Neutrophil (primary cell): ENCODE measurements around the gene PRXL2B.

Source experiments
- H3K27ac ChIP-seq: fragments of 200-600 bp; sonication (generic); 2 replicates; pipeline ENCODE4 v1.5.1; 2016; ENCODE audit warnings: mild to moderate bottlenecking, moderate library complexity
- H3K27me3 ChIP-seq: fragments of 200-600 bp; sonication (generic); 2 replicates; pipeline ENCODE4 v1.6.0; 2016; ENCODE audit warnings: mild to moderate bottlenecking
- H3K36me3 ChIP-seq: fragments of 200-600 bp; sonication (generic); 2 replicates; pipeline ENCODE4 v1.5.1; 2017
- H3K4me1 ChIP-seq, 2 experiments: fragments of 200-600 bp in 1 of 2; sonication (generic) in 1 of 2; 1 replicate in 1 of 2; 2 replicates in 1 of 2; pipeline versions ENCODE4 v1.5.1 to v1.6.1; 2013 to 2016; ENCODE audit warnings: low read depth in 1 of 2, low read length in 1 of 2, mild to moderate bottlenecking in 1 of 2, moderate library complexity in 1 of 2; ENCODE audit not compliant: control insufficient read depth in 1 of 2, insufficient read depth in 1 of 2
- H3K4me3 ChIP-seq, 2 experiments: fragments of 200-600 bp in 1 of 2; sonication (generic) in 1 of 2; 1 replicate in 1 of 2; 2 replicates in 1 of 2; pipeline ENCODE4 v1.5.1; 2013 to 2016; ENCODE audit warnings: low read depth in 1 of 2, low read length in 1 of 2, mild to moderate bottlenecking in 1 of 2, moderate library complexity in 1 of 2
- H3K9me3 ChIP-seq: fragments of 200-600 bp; sonication (generic); 2 replicates; pipeline ENCODE4 v1.5.1; 2016
- CTCF ChIP-seq: fragments of 200-600 bp; sonication (generic); IDR thresholded peaks from 2 replicates; pipeline ENCODE4 v1.5.1; 2016; ENCODE audit warnings: antibody characterized with exemption

PRXL2B gene

DNA sequence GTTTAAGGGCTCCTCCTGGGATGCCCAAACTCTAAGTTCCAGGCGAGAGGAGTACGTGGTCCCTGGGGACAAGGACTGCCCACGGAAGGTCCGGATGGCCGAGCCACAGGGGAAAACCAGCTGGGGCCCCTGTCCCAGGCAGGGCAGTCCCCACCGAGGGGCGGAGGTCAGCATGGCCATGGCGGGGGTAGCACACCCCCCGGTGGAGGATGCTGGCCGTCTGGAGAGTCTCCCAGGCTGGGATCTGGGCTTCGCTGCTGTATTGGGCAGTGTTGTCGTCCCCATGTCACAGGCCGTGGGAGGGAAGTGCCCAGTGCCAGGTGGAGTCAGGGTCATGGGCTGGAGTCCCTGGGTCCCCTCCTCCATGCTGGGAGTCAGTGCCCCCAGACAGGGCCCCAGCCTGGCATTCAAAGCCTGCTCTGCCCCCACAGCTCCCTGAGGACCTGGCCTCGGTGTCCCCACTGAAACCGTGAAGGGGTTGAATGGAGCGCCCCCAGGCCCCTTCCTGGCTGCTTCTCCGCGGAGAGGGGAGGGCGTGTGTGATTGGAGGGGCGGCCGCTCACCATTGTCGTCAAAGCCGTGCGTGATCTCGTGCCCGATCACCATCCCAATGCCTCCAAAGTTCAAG lies 6.8 kb downstream of the PRXL2B start:
- Histone ChIP-seq H3K27me3 (peaks cover 38% of the 10 kb centered on the region), H3K27ac (peak overlapping the region; percentile 61), H3K36me3 (no peaks in the 10 kb centered on the region), H3K4me1 (peaks cover 0 to 11% of the 10 kb centered on the region in 2 experiments), H3K9me3 (no peaks in the 10 kb centered on the region), H3K4me3 (no peak overlapping the region)
- no peak for TF ChIP-seq CTCF

GRCh38 chr1:2594001-2594640 lies 7.5 kb downstream of the PRXL2B start:
- Histone ChIP-seq H3K9me3 (no peaks in the 10 kb centered on the region), H3K27me3 (peaks cover 32% of the 10 kb centered on the region), H3K4me1 (peaks cover 0 to 11% of the 10 kb centered on the region in 2 experiments), H3K36me3 (no peaks in the 10 kb centered on the region), H3K27ac (no peak overlapping the region), H3K4me3 (no peak overlapping the region)
- no peak for TF ChIP-seq CTCF

- no peak for TF ChIP-seq CTCF
- Histone ChIP-seq H3K36me3 (no peaks in the 10 kb centered on the region), H3K9me3 (no peaks in the 10 kb centered on the region), H3K4me1 (peaks cover 0 to 11% of the 10 kb centered on the region in 2 experiments), H3K27me3 (peaks cover 32% of the 10 kb centered on the region), H3K4me3 (no peak overlapping the region), H3K27ac (no peak overlapping the region)
Measured at GRCh38 chr1:2594641-2595131, 8.1 kb downstream of the PRXL2B start.

DNA sequence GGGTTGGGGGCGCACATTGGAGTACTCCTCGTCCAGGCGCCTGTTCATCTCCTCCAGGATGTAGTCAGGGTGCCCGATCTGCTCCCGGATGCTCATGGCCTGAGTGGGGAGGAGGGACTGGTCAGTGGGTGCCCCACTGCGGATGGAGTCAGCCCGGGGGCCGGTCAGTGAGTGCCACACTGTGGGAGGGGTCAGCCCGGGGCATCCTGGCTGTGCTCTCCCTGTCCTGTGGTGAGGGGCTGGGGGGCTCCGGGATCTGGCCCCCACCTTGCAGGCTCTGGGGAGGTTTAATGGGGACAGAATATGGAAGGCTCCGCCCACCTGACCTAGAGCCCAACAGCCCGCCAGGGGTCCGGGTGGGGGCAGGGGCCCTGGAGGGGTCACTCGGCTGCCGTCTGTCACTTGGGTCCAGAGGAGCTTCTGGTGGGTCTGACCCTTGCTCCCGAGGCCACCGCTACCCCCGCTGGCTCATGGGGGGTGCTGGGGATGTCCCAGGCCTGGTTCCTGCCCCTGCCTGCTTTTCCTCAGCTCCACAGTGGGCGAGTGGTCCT lies 8.8 kb downstream of the PRXL2B start:
- Histone ChIP-seq H3K4me1 (peaks cover 0 to 11% of the 10 kb centered on the region in 2 experiments), H3K4me3 (no peak overlapping the region)
- TF ChIP-seq CTCF, result no peak

DNA sequence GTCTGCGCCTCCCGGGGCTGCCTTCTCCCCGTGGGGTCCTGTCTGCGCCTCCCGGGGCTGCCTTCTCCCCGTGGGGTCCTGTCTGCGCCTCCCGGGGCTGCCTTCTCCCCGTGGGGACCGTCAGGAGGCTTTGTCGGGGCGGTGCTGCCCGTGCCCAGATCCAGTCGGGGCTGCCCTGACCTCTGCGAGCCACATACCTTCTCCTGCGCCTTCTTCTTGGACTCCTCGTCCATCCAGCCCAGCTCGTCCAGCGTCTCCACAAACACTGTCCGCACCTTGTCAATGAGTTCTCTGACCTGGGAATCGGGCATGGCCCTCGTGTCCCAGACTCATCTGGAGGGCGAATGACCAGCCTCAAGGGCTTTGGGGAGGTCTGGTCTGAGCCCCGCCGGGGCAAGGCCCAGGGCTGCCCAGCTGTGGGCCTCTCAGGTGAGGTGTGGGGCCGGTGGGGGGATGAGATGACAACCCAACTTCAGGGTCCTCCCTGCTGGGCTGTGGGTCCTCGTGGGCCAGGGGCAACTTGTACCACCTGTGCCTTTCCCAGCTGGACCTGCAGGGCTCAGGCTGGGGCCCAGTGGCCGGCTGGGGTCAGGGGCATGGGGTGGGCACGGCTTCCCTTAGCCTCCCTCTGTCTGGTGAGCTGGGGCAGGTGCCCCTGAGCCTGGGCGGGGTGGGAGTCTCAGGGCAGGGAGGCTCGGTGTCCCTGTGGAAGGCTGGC lies 9.4 kb downstream of the PRXL2B start:
- no peak for TF ChIP-seq CTCF
- peaks cover 32% of the 10 kb centered on the region for H3K27me3 ChIP-seq
- no peak overlapping the region for H3K27ac ChIP-seq
- no peak overlapping the region for H3K4me3 ChIP-seq
- peaks cover 0 to 11% of the 10 kb centered on the region in 2 experiments for H3K4me1 ChIP-seq
- H3K36me3 ChIP-seq, result no peaks in the 10 kb centered on the region
- no peaks in the 10 kb centered on the region for H3K9me3 ChIP-seq

More for the DNA sequence above, 8.8 kb downstream of the PRXL2B start:
- Histone ChIP-seq H3K27ac (no peak overlapping the region), H3K27me3 (peaks cover 32% of the 10 kb centered on the region), H3K36me3 (no peaks in the 10 kb centered on the region), H3K9me3 (no peaks in the 10 kb centered on the region)
